GM19438 (cell line): ENCODE results near the gene CD247.

Source experiments
- ATAC-seq: cut with Tn5 transposase; IDR thresholded peaks from one replicate; pipeline ENCODE4 v1.9.1; 2021; ENCODE audit warnings: low read depth; ENCODE audit not compliant: unreplicated experiment

CD247 gene

GRCh38 chr1:167420510-167420909 lies 97.8 kb downstream of the CD247 start:
- no peak for ATAC-seq

GRCh38 chr1:167419245-167419644 lies 99.1 kb downstream of the CD247 start:
- ATAC-seq = no peak

- no peak for ATAC-seq
Measured at GRCh38 chr1:167418391-167418790, 99.9 kb downstream of the CD247 start.

GRCh38 chr1:167416506-167416905 lies 101.8 kb downstream of the CD247 start:
- ATAC-seq = no peak

GRCh38 chr1:167413328-167413727 lies 105.0 kb downstream of the CD247 start:
- ATAC-seq = no peak

GRCh38 chr1:167412920-167413319 lies 105.4 kb downstream of the CD247 start:
- ATAC-seq = no peak

GRCh38 chr1:167412072-167412471 lies 106.3 kb downstream of the CD247 start:
- ATAC-seq = no peak

GRCh38 chr1:167409183-167409582 lies 109.1 kb downstream of the CD247 start:
- ATAC-seq = no peak

GRCh38 chr1:167408355-167408754 lies 110.0 kb downstream of the CD247 start:
- no peak for ATAC-seq

- no peak for ATAC-seq
Measured at GRCh38 chr1:167404908-167405307, 113.4 kb downstream of the CD247 start.

- ATAC-seq = no peak
Measured at GRCh38 chr1:167404161-167404888, 114.0 kb downstream of the CD247 start.

- ATAC-seq = no peak
Measured at GRCh38 chr1:167401260-167401873, 117.0 kb downstream of the CD247 start.

GRCh38 chr1:167400359-167400953 lies 117.9 kb downstream of the CD247 start:
- ATAC-seq = no peak

GRCh38 chr1:167392200-167392696 lies 126.1 kb downstream of the CD247 start:
- no peak for ATAC-seq

GRCh38 chr1:167388976-167389375 lies 129.4 kb downstream of the CD247 start:
- ATAC-seq = no peak

- ATAC-seq = no peak
Measured at GRCh38 chr1:167387251-167387910, 130.9 kb downstream of the CD247 start.
